ENCODE measurements around the gene ROPN1B.

GRCh38 chr3:126025116-126025729 lies 56.2 kb downstream of the ROPN1B start:
- TF ChIP-seq CTCF (conservative IDR thresholded peaks at IDR 0.05; ENCODE audit: low read length) = no peak
- TF ChIP-seq EZH2phosphoT487 (IDR thresholded peaks at IDR 0.05; ENCODE audit: borderline replicate concordance, low read depth, low read length) = no peak

Measured in OCI-LY7 (cell line).